Kidney capillary endothelial cell (primary cell): Measurements from ENCODE around the gene APOBEC3H.

Experiments
- DNase-seq: peaks from one replicate; pipeline ENCODE4 v3.0.0-alpha.2; 2018; ENCODE audit warnings: low spot score

The APOBEC3H gene

GRCh38 chr22:39081016-39081415 is 16.0 kb upstream of the APOBEC3H start:
- no peak for DNase-seq

DNA sequence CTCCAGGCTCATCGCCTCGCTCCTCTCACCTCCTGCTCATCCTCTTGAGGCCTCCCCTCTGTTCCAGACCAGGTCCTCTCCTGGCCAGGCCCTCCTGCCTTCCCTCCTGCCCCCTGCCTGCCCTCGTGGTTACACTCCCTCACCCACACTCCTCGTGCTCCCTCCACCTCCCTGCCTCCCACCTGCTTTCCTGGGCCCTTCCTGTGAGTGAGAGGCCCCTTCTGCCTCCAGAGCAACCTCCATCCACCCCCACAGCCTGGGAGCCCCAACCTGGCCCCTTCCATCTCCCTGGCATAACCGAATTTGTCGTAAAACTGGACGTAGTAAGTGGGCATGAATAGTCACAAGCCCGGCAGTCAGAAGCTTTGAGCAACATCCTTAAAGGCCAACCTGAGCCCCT is 15.4 kb upstream of the APOBEC3H start:
- no peak for DNase-seq

DNA sequence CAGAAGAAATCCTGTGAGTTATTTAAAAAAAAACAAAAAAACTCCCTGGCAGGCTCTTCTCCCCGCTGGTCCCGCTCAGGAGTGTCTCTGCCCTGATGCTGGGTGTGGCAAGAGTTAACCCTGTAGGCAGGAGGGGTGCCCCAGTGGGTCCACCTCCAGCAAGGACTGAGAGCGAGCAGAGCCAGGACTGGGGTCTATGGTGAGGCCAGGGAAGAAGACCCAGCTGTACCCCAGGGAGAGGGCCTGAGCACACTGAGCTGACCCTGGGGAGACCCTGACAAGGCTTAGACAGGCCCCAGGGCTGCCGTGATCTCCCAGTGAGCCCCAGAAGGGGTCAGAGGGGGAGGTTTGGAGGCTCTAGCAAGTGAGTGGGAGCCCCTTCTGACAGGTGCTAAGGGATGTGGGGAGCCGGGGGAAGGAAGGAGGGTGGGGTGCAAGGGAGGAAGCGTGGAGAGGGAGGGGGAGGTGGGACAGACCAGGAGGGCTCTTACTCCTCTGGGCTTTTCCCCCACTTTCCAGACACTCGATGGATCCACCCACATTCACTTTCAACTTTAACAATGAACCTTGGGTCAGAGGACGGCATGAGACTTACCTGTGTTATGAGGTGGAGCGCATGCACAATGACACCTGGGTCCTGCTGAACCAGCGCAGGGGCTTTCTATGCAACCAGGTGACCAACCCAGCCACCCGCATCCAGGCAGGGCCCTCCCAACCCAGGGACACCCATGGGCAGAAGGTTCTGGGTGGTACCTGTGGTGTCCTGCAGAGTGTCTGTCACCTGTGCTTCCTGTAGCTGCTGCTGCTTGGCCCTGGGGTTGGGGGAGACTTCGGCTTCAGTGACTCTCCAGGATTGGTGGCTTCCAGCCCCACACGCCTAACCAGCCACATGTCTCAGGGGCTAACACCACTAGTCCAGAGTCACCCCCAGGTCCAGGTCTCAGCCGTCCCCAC is 13.6 kb upstream of the APOBEC3H start:
- no peak for DNase-seq

DNA sequence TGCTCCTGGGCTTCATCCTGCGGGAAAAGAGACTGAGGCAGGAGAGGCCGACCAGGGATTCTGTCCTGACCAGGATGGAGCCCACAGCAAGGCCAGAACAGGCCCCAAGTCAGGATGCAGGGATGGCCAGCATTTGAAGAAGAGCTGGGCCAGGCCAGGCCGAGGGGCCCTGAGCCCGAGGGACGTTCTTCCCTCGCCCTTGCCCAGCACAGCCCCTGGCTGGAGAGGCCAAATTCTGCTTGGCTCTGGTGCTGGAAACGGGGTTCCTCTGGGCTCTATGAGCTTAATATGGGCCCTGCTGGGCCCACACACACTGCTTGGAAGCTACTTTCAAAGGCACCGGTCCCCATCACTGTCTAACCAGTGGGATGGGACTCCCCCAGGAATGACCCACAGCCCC is 12.4 kb upstream of the APOBEC3H start:
- no peak for DNase-seq

DNA sequence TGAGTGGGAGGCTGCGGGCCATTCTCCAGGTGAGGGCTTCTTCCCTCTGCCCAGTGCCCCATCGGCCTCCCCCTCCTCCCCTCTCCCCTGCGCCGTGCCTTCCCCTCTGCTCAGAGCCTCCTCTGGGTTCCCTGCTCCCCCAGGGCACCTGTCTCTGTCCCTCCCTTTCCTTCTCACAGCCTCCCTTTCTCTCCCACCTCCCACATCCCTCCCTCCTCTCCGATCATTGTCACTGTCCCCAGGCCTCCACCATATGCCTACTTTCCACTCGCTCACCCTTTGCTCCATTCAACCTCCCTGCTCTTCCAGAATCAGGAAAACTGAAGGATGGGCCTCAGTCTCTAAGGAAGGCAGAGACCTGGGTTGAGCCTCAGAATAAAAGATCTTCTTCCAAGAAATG is 9.9 kb upstream of the APOBEC3H start:
- no peak for DNase-seq

DNA sequence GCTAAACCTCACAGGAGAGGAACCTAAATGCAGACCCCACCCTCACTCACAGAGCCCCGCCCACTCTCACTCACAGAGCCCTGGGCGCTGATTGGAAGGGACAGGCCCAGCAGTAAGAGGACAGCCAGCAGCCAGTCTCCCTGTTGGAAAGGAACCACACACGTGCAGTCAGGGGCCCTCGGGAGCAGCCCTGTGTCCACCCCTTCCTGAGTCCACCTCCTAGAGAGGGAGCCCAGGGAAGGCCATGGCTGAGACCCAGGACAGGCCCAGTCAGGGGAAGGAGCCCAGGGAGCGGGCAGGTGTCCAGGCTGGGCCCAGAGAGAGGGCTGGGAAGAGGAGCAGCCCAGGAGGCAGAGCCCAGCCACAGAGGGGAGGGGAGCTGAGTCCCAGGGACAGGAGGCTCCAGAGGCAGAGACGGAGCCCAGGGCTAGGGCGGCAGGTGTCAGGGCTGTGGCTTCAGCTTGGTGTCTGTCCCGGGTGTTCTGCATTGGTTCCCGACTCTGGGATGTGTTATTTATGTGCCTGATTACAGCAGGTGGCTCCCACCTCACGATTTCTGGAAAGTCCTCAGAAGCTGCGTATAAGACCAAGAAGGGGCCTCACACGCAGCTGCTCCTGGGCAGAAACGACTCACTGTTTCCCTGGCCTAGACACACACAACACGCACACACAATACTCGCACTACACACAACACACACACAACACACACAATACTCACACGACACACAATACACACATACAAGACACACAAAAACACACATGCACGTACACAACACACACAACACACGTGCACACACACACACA is 9.0 kb upstream of the APOBEC3H start:
- DNase-seq = no peak

GRCh38 chr22:39088685-39089032 is 8.4 kb upstream of the APOBEC3H start:
- DNase-seq = no peak

GRCh38 chr22:39089928-39090327 is 7.1 kb upstream of the APOBEC3H start:
- DNase-seq = no peak

DNA sequence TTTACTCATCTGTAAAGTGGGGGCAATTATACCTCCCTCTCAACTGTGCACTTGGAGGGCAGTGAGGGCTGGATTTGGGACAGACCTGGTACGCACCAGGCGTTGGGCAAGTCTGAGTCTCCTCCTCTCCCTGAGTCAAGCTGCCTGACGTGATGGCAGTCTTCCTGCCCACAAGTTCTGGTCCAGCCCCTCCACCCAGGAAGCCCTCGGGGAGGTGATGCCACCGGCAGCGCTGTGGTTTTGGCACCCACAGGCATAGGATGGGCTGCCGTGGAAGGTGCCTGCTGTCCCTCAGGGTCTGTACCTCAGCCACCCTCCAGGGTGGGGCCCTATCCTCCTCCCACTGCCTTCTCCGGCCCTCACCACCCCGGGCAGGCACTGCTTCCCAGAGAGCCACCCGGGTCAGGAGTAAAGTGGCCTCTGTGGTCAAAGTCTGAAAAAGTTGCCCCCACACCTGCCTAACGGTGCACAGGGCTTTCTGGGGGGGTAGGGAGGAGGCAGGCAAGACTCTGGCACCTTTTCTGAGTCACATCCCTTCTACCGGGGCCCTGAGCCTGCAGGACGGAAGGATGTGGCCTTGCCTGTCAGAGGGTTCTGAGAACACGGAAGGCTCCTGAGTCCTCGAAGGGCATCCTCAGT is 6.5 kb upstream of the APOBEC3H start:
- no peak for DNase-seq

GRCh38 chr22:39091126-39092081 is 5.6 kb upstream of the APOBEC3H start:
- no peak for DNase-seq

GRCh38 chr22:39092111-39092862 is 4.8 kb upstream of the APOBEC3H start:
- no peak for DNase-seq

DNA sequence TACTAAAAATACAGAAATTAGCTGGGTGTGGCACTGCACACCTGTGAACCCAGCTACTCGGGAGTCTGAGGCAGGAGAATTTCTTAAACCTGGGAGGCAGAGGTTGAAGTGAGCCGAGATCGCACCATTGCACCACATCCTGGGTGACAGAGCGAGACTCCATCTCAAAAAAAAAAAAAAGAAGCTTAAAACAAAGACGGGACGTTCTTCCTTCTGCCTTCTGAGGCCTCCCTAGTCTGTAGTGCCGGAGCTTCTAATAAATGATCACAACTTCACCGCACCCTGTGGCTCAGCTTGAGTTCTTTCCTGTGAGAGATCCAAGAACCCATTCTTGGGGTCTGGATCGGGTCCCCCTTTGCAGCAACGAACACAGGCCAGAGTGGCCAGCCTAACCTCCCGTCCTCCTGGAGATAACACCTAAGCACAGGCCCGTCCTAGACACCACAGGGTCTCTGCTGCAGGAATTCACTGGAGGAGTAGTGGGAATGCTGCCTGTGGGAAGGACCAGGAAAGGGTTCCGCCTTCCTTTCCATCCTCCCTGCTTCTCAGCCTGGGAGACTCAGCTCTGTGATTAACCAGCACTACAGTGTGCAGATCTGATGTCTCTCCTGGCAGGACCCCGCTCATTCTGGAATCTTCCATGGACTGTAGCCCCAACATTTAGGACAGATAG is 2.2 kb upstream of the APOBEC3H start:
- no peak for DNase-seq

- DNase-seq = no peak
Measured at GRCh38 chr22:39095971-39096370, 1.1 kb upstream of the APOBEC3H start.

DNA sequence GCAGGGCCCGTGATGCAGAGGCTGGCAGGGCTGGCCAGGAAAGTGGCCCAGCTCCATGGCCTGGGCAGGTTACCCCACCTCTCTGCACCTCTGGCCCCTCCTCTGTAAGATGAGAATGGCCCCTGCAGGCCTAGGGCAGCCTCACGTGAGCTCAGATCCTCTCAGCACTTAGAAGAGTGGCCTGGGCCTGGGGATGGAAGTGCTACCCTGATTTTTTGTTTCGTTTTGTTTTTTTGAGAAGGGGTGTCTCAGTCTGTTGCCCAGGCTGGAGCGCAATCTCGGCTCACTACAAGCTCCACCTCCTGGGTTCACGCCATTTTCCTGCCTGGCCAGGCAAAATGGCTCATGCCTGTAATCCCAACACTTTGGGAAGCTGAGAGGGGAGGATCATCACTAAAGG is 982 bp downstream of the APOBEC3H start:
- DNase-seq = no peak

DNA sequence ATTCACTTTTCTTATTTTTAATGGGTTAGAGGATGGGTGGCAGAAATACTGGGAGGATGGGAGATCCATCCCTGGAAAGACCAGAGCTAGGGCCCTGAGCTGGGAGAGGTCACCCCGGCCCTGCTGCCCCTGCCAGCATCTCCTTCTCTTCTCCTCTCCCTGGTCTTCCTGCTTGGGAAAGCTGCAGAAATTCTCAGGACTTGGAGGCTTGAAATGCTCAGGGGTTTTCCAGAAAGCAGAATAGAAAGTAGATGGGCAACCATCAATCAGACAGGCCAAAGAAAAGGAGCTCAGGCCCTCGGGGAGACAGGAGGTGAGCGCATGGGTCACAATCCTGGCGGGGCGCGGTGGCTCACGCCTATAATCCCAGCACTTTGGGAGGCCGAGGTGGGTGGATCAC is 1.5 kb downstream of the APOBEC3H start:
- DNase-seq = no peak

DNA sequence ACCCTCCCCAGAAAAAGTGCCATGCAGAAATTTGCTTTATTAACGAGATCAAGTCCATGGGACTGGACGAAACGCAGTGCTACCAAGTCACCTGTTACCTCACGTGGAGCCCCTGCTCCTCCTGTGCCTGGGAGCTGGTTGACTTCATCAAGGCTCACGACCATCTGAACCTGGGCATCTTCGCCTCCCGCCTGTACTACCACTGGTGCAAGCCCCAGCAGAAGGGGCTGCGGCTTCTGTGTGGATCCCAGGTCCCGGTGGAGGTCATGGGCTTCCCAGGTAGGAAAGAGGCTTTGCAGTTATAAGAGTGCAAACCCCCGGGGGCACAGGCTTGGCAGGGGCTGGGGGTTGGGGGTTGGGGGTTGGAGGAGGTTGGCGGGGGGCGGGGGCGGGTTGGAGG is 4.2 kb downstream of the APOBEC3H start:
- no peak for DNase-seq

DNA sequence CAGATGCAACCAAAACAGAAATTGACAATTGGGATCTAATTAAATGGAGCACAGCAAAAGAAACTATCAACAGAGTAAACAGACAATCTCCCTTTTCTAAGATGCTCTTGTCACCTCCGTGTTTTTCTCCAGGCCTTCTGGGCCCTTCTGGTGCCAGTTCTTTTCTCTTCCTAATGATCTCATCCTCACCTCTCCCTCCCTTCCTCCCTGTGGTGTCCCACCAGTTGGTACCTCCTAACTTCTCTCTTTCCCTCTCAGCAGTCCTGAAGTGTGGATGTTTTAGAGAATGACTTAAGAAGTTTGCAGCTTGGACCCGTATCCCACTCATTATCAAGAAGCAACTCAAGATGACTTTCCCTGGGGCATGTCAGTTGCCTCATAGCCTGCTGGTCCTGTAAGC is 6.4 kb downstream of the APOBEC3H start:
- no peak for DNase-seq

DNA sequence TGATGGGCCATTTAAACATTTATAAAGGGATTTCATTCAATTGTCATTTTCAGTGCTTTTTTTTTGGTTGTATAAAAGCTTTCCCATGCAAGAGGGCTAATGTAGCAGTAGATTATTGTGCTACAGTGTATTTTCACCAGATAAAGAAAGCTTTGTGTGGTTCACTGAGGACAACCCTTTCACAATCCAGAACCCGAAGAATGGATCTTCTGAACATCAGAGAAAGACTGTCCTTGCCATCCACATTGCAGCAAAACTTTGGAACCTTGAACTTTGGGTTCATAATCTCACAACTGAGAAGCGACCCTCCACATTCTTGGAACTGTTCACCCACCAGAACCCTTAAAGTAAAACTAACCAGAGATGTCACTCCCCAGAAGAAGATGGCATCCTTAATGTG is 9.3 kb downstream of the APOBEC3H start:
- no peak for DNase-seq

- DNase-seq = no peak
Measured at GRCh38 chr22:39108487-39108886, 11.4 kb downstream of the APOBEC3H start.

DNA sequence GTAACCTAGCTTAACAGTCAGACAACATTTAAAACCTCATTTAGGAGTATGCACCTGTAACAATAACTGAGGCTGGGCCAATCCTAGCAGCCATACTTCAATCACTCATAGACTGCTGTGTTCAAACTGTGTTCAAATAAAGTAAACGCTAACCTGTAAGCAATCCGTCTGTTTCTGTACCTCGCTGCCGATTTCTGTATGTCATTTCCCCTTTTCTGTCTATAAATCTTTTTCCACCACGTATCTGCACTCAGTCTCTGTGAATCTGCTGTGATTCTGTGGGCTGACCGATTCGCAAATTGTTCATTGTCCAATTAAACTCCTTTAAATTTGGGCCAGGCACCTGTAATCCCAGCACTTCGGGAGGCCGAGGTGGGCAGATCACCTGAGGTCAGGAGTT is 12.3 kb downstream of the APOBEC3H start:
- DNase-seq = no peak
